Sigmoid colon (tissue), 7 donors: Measurements from ENCODE around the gene PWWP2A. TPM values are rescaled to one million over a fixed set of nuclear protein-coding genes. Genes with fewer than 3 reads are reported as not detected.
"Not testable (repeated sequence)": the region's sequence is repeated elsewhere in the genome, so short reads cannot be mapped to it uniquely, and the experiment has no call there.

Source experiments
- DNase-seq: peaks from one replicate; pipeline ENCODE4 v3.0.0-alpha.2; 2019
- H3K27ac ChIP-seq, 4 donors: fragments of 200-600 bp; sonication (generic); one replicate each; pipeline ENCODE4 v1.5.1; 2016 to 2019; ENCODE audit warnings: mild to moderate bottlenecking in 1 of 4
- H3K27me3 ChIP-seq, 3 donors: fragments of 200-600 bp; sonication (generic); one replicate each; pipeline ENCODE4 v1.5.1; 2019; ENCODE audit warnings: mild to moderate bottlenecking in 1 of 3
- H3K36me3 ChIP-seq, 4 donors: fragments of 200-600 bp; sonication (generic); one replicate each; pipeline ENCODE4 v1.5.1; 2016 to 2019
- H3K4me1 ChIP-seq, 4 donors: fragments of 200-600 bp; sonication (generic); one replicate each; pipeline ENCODE4 v1.5.1; 2017 to 2019
- H3K4me3 ChIP-seq, 4 donors: fragments of 200-600 bp; sonication (generic); one replicate each; pipeline ENCODE4 v1.5.1; 2017 to 2019; ENCODE audit warnings: mild to moderate bottlenecking in 2 of 4, moderate library complexity in 1 of 4
- H3K9me3 ChIP-seq, 4 donors: fragments of 200-600 bp in 3 of 4; sonication (generic) in 3 of 4; one replicate each; pipeline versions ENCODE4 v1.5.1 to v1.6.1; 2013 to 2019
- EP300 ChIP-seq, 4 donors: sonication (generic); formaldehyde crosslinking; IDR thresholded peaks; one replicate each; pipeline ENCODE4 v1.6.1; 2017; ENCODE audit warnings: antibody characterized with exemption in 4 of 4
- POLR2A ChIP-seq, 2 donors: fragments of 450-650 bp; IDR thresholded peaks; one replicate each; pipeline ENCODE4 v1.6.1; 2016; ENCODE audit warnings: antibody characterized with exemption in 2 of 2, mild to moderate bottlenecking in 2 of 2, moderate library complexity in 2 of 2
- POLR2AphosphoS5 ChIP-seq, 4 donors: sonication (generic); formaldehyde crosslinking; IDR thresholded peaks; one replicate each; pipeline ENCODE4 v1.6.1; 2017; ENCODE audit warnings: antibody characterized with exemption in 4 of 4
- WGBS, 2 donors: extraction: QIAGEN DNeasy Blood & Tissue Kit; methylation state at CpG; one replicate each; pipeline ENCODE4 v1.1.7; 2013; 5-methylcytosine and 5-hydroxymethylcytosine counted together
- intact Hi-C: fragments of 100-400 bp; cut with DNase I; formaldehyde crosslinking; loops from one replicate; pipeline ENCODE4 v1.15.1; 2023
- polyA plus RNA-seq, 3 donors: library from polyadenylated mRNA; stranded (reverse); fragments of 200-250 nt; gene quantifications; one replicate each; pipeline ENCODE4 v1.2.3, GENCODE V29; 2013
- total RNA-seq, 4 donors: library from RNA; depleted of rRNA; stranded (reverse); fragments of >200 nt; gene quantifications; one replicate each; pipeline ENCODE4 v1.1.0, GENCODE V29; 2016
- TF ChIP-seq, protein P1 (sequence below), 4 experiments: fragments of 450-650 bp in 3 of 4; fragments of 200-600 bp in 1 of 4; IDR thresholded peaks; one replicate each; pipeline ENCODE4 v1.5.1; 2016 to 2019; ENCODE audit warnings: antibody characterized with exemption in 4 of 4, mild to moderate bottlenecking in 3 of 4, moderate library complexity in 2 of 4
- donor health status: healthy with polysubstance abuse.
- donor health status: Bipolar disorder and iron deficiency.
- donor health status: healthy.

The PWWP2A gene
- total and polyA plus RNA-seq, 7 donors = 9.0 to 33.2 (median 24.8) TPM

DNA sequence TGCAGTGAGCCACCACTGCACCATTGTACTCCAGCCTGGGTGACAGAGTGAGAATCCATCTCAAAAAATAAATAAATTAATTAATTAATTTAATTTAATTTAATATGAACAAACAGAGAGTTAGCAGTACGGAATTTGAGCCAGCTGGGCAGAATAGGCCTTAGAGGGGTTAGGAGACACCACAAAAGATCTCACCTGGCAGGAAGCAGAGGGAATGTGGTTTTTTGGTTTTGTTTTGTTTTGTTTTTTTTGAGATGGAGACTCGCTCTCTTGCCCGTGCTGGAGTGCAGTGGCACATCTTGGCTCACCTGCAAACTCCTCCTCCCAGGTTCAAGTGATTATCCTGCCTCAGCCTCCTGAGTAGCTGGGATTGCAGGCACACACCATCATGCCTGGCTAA is 31.8 kb upstream of the PWWP2A start:
- Histone ChIP-seq H3K4me3 (no peak overlapping the region), H3K27ac (no peak overlapping the region), H3K4me1 (no peaks in the 10 kb centered on the region), H3K27me3 (no peaks in the 10 kb centered on the region), H3K36me3 (no peaks in the 10 kb centered on the region), H3K9me3 (no peaks in the 10 kb centered on the region)
- WGBS, 2 donors = 70 to 86% methylated on average over 3 of the region's 3 CpGs
- TF ChIP-seq, protein P1, sequence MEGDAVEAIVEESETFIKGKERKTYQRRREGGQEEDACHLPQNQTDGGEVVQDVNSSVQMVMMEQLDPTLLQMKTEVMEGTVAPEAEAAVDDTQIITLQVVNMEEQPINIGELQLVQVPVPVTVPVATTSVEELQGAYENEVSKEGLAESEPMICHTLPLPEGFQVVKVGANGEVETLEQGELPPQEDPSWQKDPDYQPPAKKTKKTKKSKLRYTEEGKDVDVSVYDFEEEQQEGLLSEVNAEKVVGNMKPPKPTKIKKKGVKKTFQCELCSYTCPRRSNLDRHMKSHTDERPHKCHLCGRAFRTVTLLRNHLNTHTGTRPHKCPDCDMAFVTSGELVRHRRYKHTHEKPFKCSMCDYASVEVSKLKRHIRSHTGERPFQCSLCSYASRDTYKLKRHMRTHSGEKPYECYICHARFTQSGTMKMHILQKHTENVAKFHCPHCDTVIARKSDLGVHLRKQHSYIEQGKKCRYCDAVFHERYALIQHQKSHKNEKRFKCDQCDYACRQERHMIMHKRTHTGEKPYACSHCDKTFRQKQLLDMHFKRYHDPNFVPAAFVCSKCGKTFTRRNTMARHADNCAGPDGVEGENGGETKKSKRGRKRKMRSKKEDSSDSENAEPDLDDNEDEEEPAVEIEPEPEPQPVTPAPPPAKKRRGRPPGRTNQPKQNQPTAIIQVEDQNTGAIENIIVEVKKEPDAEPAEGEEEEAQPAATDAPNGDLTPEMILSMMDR (IDR thresholded peaks at IDR 0.05) = no peak
- TF ChIP-seq POLR2A (IDR thresholded peaks at IDR 0.05) (no peak), EP300 (IDR thresholded peaks at IDR 0.05) (no peak), POLR2AphosphoS5 (IDR thresholded peaks at IDR 0.05) (no peak)
- intact Hi-C loops = no loop called here
- no peak for DNase-seq

DNA sequence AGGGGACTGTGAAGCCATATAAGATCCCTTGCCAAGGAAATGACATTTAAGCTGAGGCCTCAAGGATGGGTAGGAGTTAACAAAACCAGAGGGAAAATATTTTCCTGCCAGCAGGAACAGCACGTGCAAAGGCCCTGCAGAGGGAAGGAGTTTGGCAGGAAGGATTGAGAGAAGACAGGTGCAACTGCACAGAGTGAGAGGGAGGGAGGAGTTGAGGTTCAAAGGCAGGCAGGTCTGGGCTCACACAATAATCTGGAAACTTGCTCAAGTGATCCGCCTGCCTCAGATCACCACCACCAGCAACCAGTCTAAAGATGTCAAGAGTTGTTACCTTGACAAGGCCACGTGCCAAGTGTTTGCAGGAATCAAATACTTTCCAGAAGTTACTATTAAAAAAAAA is 31.1 kb upstream of the PWWP2A start:
- H3K36me3 ChIP-seq = no peaks in the 10 kb centered on the region
- H3K4me3 ChIP-seq = no peak overlapping the region
- intact Hi-C loops = no loop called here
- DNase-seq = no peak
- no peaks in the 10 kb centered on the region for H3K4me1 ChIP-seq
- H3K27ac ChIP-seq = no peak overlapping the region
- no peaks in the 10 kb centered on the region for H3K27me3 ChIP-seq
- TF ChIP-seq POLR2AphosphoS5 (IDR thresholded peaks at IDR 0.05) = no peak
- no peak for TF ChIP-seq EP300 (IDR thresholded peaks at IDR 0.05)
- TF ChIP-seq POLR2A (IDR thresholded peaks at IDR 0.05) = no peak
- H3K9me3 ChIP-seq = no peaks in the 10 kb centered on the region
- WGBS, 2 donors = 83 to 90% methylated on average over 3 of the region's 3 CpGs

DNA sequence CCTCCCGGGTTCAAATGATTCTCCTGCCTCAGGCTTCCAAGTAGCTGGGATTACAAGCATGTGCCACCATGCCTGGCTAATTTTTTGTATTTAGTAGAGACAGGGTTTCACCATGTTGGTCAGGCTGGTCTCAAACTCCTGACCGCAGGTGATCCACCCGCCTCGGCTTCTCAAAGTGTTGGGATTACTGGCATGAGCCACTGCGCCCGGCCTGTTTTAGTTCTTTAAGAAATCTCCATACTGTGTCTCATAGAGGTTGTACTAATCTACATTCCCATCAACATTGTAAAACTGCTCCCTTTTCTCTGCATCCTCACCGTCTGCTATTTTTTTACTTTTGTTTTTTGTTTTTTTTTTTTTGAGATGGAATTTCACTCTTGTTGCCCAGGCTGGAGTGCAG is 25.2 kb upstream of the PWWP2A start:
- H3K4me3 ChIP-seq, H3K4me1 ChIP-seq, H3K36me3 ChIP-seq, H3K27ac ChIP-seq, H3K27me3 ChIP-seq, DNase-seq, intact Hi-C loops, H3K9me3 ChIP-seq: not testable (repeated sequence)
- WGBS, 2 donors = 90 to 91% methylated on average over 7 of the region's 7 CpGs

DNA sequence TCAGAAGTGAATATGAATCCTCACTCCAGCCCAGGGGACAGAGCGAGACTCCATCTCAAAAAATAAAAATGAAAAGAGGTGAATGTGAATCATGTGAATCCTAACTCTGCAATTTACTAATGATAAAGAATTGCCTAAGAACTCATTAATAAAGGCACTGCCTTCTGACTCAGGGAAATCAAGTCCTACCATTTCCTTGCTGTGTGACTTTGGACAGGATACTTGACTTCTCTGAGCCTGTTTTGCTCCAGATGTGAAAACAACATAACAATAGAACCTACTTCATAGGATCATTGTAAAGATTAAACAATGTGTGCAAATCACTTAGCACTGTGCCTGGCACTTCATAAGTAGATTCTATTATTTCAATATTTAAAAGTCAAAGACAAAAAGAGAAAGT is 15.1 kb upstream of the PWWP2A start:
- H3K4me3 ChIP-seq = no peak overlapping the region
- no peak overlapping the region for H3K27ac ChIP-seq
- no peak for TF ChIP-seq POLR2A (IDR thresholded peaks at IDR 0.05)
- TF ChIP-seq, protein P1 (IDR thresholded peaks at IDR 0.05) = no peak
- TF ChIP-seq POLR2AphosphoS5 (IDR thresholded peaks at IDR 0.05) = no peak
- TF ChIP-seq EP300 (IDR thresholded peaks at IDR 0.05) = no peak
- peaks cover 0 to 14% (median 12%) of the 10 kb centered on the region in 4 donors for H3K4me1 ChIP-seq
- DNase-seq = no peak
- no peaks in the 10 kb centered on the region for H3K36me3 ChIP-seq
- intact Hi-C loops = no loop called here
- no peaks in the 10 kb centered on the region for H3K9me3 ChIP-seq
- 97 to 98% methylated on average over 1 of the region's 1 CpG for WGBS, 2 donors
- H3K27me3 ChIP-seq = no peaks in the 10 kb centered on the region

DNA sequence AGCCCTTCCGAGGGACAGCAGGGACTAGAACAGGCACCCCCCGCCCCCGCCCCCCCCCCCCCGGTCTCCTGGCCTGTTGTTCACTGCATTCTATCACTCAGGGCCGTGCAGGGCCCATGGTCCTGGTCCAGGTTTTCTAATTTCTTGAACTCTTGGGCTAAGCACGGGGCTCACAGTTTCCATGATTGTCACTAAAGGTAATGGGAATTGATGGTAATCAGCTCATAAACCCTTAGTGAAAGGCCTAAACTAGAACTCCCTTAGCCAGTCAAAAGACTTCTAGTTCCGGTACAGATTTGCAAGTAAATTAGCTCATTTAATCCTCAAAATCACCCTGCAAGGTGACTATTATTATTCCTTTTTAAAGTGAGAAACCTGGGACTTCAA is 14.7 kb upstream of the PWWP2A start:
- Histone ChIP-seq H3K4me1 (peaks cover 0 to 14% (median 12%) of the 10 kb centered on the region in 4 donors), H3K4me3 (peak overlapping the region in 3 of 4 donors; percentile 15 to 31 (median 24)), H3K27ac (peak overlapping the region in 1 of 4 donors; percentile 33), H3K9me3 (no peaks in the 10 kb centered on the region), H3K36me3 (no peaks in the 10 kb centered on the region), H3K27me3 (no peaks in the 10 kb centered on the region)
- no peak for DNase-seq
- WGBS, 2 donors = 36 to 54% methylated on average over 7 of the region's 7 CpGs
- TF ChIP-seq, protein P1 (IDR thresholded peaks at IDR 0.05) = no peak
- no peak for TF ChIP-seq POLR2A (IDR thresholded peaks at IDR 0.05)
- TF ChIP-seq POLR2AphosphoS5 (IDR thresholded peaks at IDR 0.05) = no peak
- TF ChIP-seq EP300 (IDR thresholded peaks at IDR 0.05) = no peak
- intact Hi-C loops = no loop called here
